Ovary (tissue), 3 donors: ENCODE measurements around the gene PNPLA1.

ENCODE experiments used
- CTCF ChIP-seq, 3 donors: fragments of 450-650 bp in 2 of 3; fragments of 200-600 bp in 1 of 3; IDR thresholded peaks; one replicate each; pipeline versions ENCODE4 v1.5.1 to v1.8.0; 2016 to 2022; ENCODE audit warnings: antibody characterized with exemption in 3 of 3, mild to moderate bottlenecking in 1 of 3
- EP300 ChIP-seq: sonication (generic); formaldehyde crosslinking; IDR thresholded peaks from one replicate; pipeline ENCODE4 v1.6.1; 2017; ENCODE audit warnings: antibody characterized with exemption
- POLR2A ChIP-seq: fragments of 450-650 bp; IDR thresholded peaks from one replicate; pipeline ENCODE4 v1.6.1; 2017; ENCODE audit warnings: antibody characterized with exemption, mild to moderate bottlenecking, moderate library complexity
- donor health status: DM: no; HTN: no; CAD: no.

- TF ChIP-seq CTCF (IDR thresholded peaks at IDR 0.05) (no peak), POLR2A (no peak), EP300 (no peak)
These were observed 21.1 kb downstream of the PNPLA1 start for GRCh38 chr6:36290668-36291620.
